A549 (cell line): ENCODE data around the gene KCNA4. TPM values are rescaled to one million over a fixed set of nuclear protein-coding genes. Genes with fewer than 3 reads are reported as not detected.

Experiments
- ATAC-seq, 2 experiments: fragments of 200-7000 bp in 1 of 2; fragments of >200 bp in 1 of 2; cut with Nextera tagmentation in 1 of 2; cut with Tn5 transposase in 1 of 2; 3 replicates each; pipeline versions ENCODE4 v1.8.0 to v1.9.1; 2018 to 2020; ENCODE audit warnings: mild to moderate bottlenecking in 1 of 2, moderate library complexity in 1 of 2
- CTCF ChIA-PET: fragments of 300-600 bp; sonication (Branson Sonifier 250); formaldehyde crosslinking; extraction: SDS; loops from one replicate; lab custom pipeline; 2021; ENCODE audit warnings: antibody characterized with exemption, inconsistent platforms; lab: Yijun Ruan, JAX
- POLR2A ChIA-PET: fragments of 350-600 bp; formaldehyde crosslinking; extraction: SDS; loops from one replicate; lab custom pipeline; 2021; ENCODE audit warnings: antibody characterized with exemption, inconsistent platforms; lab: Yijun Ruan, JAX
- DNase-seq, 2 experiments: peaks; one replicate each; pipeline versions ENCODE4 v3.0.0 to v3.0.0-alpha.2; 2011 to 2016; ENCODE audit warnings: low read depth in 1 of 2, low spot score in 1 of 2
- FAIRE-seq: peaks from 2 replicates; lab custom pipeline; 2011; peaks lifted over from hg19 to GRCh38; lab: Jason Lieb, UNC
- H3K27ac ChIP-seq, 2 experiments: fragments of >200 bp; sonication (Bioruptor Twin); formaldehyde crosslinking; 3 replicates each; pipeline ENCODE4 v1.5.1; 2016 to 2017
- H3K4me1 ChIP-seq: fragments of >200 bp; sonication (Bioruptor Twin); formaldehyde crosslinking; 3 replicates; pipeline ENCODE4 v1.6.1; 2016
- H3K4me2 ChIP-seq: fragments of >200 bp; sonication (Bioruptor Twin); formaldehyde crosslinking; 3 replicates; pipeline ENCODE4 v1.6.1; 2016
- H3K4me3 ChIP-seq: fragments of >200 bp; sonication (Bioruptor Twin); formaldehyde crosslinking; 3 replicates; pipeline ENCODE4 v1.5.1; 2016
- H3K9me3 ChIP-seq: fragments of >200 bp; sonication (Bioruptor Twin); formaldehyde crosslinking; 3 replicates; pipeline ENCODE4 v1.6.1; 2016
- CHD2 ChIP-seq: fragments of 150-350 bp; IDR thresholded peaks from 2 replicates; pipeline ENCODE4 v1.6.1; 2014; ENCODE audit warnings: low read length; ENCODE audit not compliant: partially characterized antibody
- CHD4 ChIP-seq: fragments of 200-600 bp; sonication (generic); IDR thresholded peaks from 2 replicates; pipeline ENCODE4 v1.6.1; 2016; ENCODE audit warnings: antibody characterized with exemption, mild to moderate bottlenecking, borderline replicate concordance
- CTCF ChIP-seq: fragments of >200 bp; sonication (Bioruptor Twin); formaldehyde crosslinking; IDR thresholded peaks from 3 replicates; pipeline ENCODE4 v1.5.1; 2016
- EHMT2 ChIP-seq: fragments of 200-600 bp; sonication (generic); IDR thresholded peaks from 2 replicates; pipeline ENCODE4 v1.6.1; 2016; ENCODE audit warnings: antibody characterized with exemption, low read depth, mild to moderate bottlenecking, moderate library complexity
- FOSB ChIP-seq: fragments of 250-450 bp; sonication (Bioruptor Pico); IDR thresholded peaks from 2 replicates; pipeline ENCODE4 v1.5.0; 2020; ENCODE audit warnings: mild to moderate bottlenecking, moderate library complexity
- HDAC2 ChIP-seq: fragments of 200-600 bp; sonication (generic); IDR thresholded peaks from 2 replicates; pipeline ENCODE4 v1.6.1; 2016
- HES2 ChIP-seq: fragments of >200 bp; sonication (Bioruptor Twin); formaldehyde crosslinking; IDR thresholded peaks from 2 replicates; pipeline ENCODE4 v1.6.1; 2016
- HEYL ChIP-seq: fragments of 250-450 bp; sonication (Bioruptor Pico); IDR thresholded peaks from 2 replicates; pipeline ENCODE4 v1.8.0; 2021; ENCODE audit warnings: mild to moderate bottlenecking, moderate library complexity
- HOXA7 ChIP-seq: fragments of 250-450 bp; sonication (Bioruptor Pico); IDR thresholded peaks from 2 replicates; pipeline ENCODE4 v1.5.0; 2020; ENCODE audit warnings: mild to moderate bottlenecking, moderate library complexity
- HOXB13 ChIP-seq: fragments of 250-450 bp; sonication (Bioruptor Pico); IDR thresholded peaks from 2 replicates; pipeline ENCODE4 v1.5.0; 2020; ENCODE audit warnings: low read depth, mild to moderate bottlenecking, moderate library complexity
- JUN ChIP-seq, 2 experiments: fragments of >200 bp; sonication (Bioruptor Twin); formaldehyde crosslinking; IDR thresholded peaks; 2 replicates in 1 of 2; 3 replicates in 1 of 2; pipeline ENCODE4 v1.6.1; 2016 to 2017
- JUNB ChIP-seq: fragments of >200 bp; sonication (Bioruptor Twin); formaldehyde crosslinking; IDR thresholded peaks from 2 replicates; pipeline ENCODE4 v1.6.1; 2016
- KDM5A ChIP-seq: fragments of 200-600 bp; sonication (generic); IDR thresholded peaks from 2 replicates; pipeline ENCODE4 v1.6.1; 2016; ENCODE audit warnings: antibody characterized with exemption, mild to moderate bottlenecking
- MAZ ChIP-seq: fragments of 150-350 bp; IDR thresholded peaks from 2 replicates; pipeline ENCODE4 v1.6.1; 2014; ENCODE audit warnings: antibody characterized with exemption, low read depth, low read length, borderline replicate concordance
- NPAS2 ChIP-seq: fragments of 250-450 bp; sonication (Bioruptor Pico); IDR thresholded peaks from 2 replicates; pipeline ENCODE4 v1.8.0; 2022; ENCODE audit warnings: mild to moderate bottlenecking, moderate library complexity, borderline replicate concordance
- NR3C1 ChIP-seq: fragments of >200 bp; sonication (Bioruptor Twin); formaldehyde crosslinking; IDR thresholded peaks from 3 replicates; pipeline ENCODE4 v1.6.1; 2017
- PHF8 ChIP-seq: fragments of 200-600 bp; sonication (generic); IDR thresholded peaks from 2 replicates; pipeline ENCODE4 v1.6.1; 2016; ENCODE audit warnings: low read depth, mild to moderate bottlenecking, antibody characterized with exemption, moderate library complexity, borderline replicate concordance
- POLR2A ChIP-seq: IDR thresholded peaks from 2 replicates; pipeline ENCODE4 v1.6.1; 2012; ENCODE audit warnings: mild to moderate bottlenecking, low read length
- RAD21 ChIP-seq, 2 experiments: fragments of >200 bp in 1 of 2; sonication (Bioruptor Twin) in 1 of 2; formaldehyde crosslinking in 1 of 2; IDR thresholded peaks in 1 of 2; conservative IDR thresholded peaks in 1 of 2; 2 replicates in 1 of 2; 3 replicates in 1 of 2; pipeline ENCODE4 v1.6.1; 2012 to 2018; ENCODE audit warnings: inconsistent platforms in 1 of 2
- RCOR1 ChIP-seq: fragments of 150-350 bp; IDR thresholded peaks from 2 replicates; pipeline ENCODE4 v1.6.1; 2014; ENCODE audit warnings: antibody characterized with exemption, low read length, low read depth
- REST ChIP-seq: fragments of 200-600 bp; sonication (generic); IDR thresholded peaks from 2 replicates; pipeline ENCODE4 v1.6.1; 2016; ENCODE audit warnings: antibody characterized with exemption, mild to moderate bottlenecking, moderate library complexity
- RFX5 ChIP-seq: fragments of 450-650 bp; IDR thresholded peaks from 2 replicates; pipeline ENCODE4 v1.7.1; 2014; ENCODE audit warnings: antibody characterized with exemption, mild to moderate bottlenecking, moderate library complexity
- RNF2 ChIP-seq: fragments of 200-600 bp; sonication (generic); IDR thresholded peaks from 2 replicates; pipeline ENCODE4 v1.6.1; 2016; ENCODE audit warnings: low read depth, mild to moderate bottlenecking, antibody characterized with exemption, moderate library complexity, borderline replicate concordance
- SMC3 ChIP-seq: fragments of >200 bp; sonication (Bioruptor Twin); formaldehyde crosslinking; IDR thresholded peaks from 3 replicates; pipeline ENCODE4 v1.6.1; 2018; ENCODE audit warnings: inconsistent platforms
- SREBF2 ChIP-seq: fragments of 450-650 bp; IDR thresholded peaks from 2 replicates; pipeline ENCODE4 v1.6.1; 2014; ENCODE audit warnings: mild to moderate bottlenecking, moderate library complexity
- WGBS: methylation state at CpG from one replicate; pipeline ENCODE4 v1.1.6; 2017; ENCODE audit errors: missing lambda C conversion rate; 5-methylcytosine and 5-hydroxymethylcytosine counted together
- polyA plus RNA-seq, 4 experiments: library from polyadenylated mRNA; depleted of rRNA in 3 of 4; stranded (reverse); fragments of >200 nt; fragmentation: RNase III in 1 of 4; extraction: RNeasy Plus Mini Kit Qiagen cat#74134 plus additional on column Dnase treatment in 1 of 4; gene quantifications; 2 replicates in 3 of 4; 3 replicates in 1 of 4; pipeline ENCODE4 v1.2.3, GENCODE V29; 2011 to 2017

The KCNA4 gene
- polyA plus RNA-seq, 2 of the 4 experiments (the other 2 are of a cell fraction) = not detected

- no peak for TF ChIP-seq KDM5A
- no peak for TF ChIP-seq CTCF
- TF ChIP-seq HOXB13 (CRISPR knock-in tag) = no peak
- no peak for TF ChIP-seq EHMT2
- no peak for TF ChIP-seq HOXA7
- TF ChIP-seq RCOR1 = no peak
- no peak for TF ChIP-seq RFX5
- TF ChIP-seq RAD21 (conservative IDR thresholded peaks at IDR 0.05 in 1 of 2, IDR thresholded peaks at IDR 0.05 in 1 of 2) = no peak
- no peak overlapping the region for H3K27ac ChIP-seq
- ChIA-PET CTCF (no interaction called here), POLR2A (no interaction called here)
- FAIRE-seq (no peak), ATAC-seq (no peak), DNase-seq (no peak)
- H3K4me3 ChIP-seq = no peak overlapping the region
- no peaks in the 10 kb centered on the region for H3K4me1 ChIP-seq
- H3K9me3 ChIP-seq = no peaks in the 10 kb centered on the region
- H3K4me2 ChIP-seq = no peak overlapping the region
- 38% methylated on average over 7 of the region's 15 CpGs for WGBS
Measured at GRCh38 chr11:30012346-30012745, 4.5 kb downstream of the KCNA4 start.

DNA sequence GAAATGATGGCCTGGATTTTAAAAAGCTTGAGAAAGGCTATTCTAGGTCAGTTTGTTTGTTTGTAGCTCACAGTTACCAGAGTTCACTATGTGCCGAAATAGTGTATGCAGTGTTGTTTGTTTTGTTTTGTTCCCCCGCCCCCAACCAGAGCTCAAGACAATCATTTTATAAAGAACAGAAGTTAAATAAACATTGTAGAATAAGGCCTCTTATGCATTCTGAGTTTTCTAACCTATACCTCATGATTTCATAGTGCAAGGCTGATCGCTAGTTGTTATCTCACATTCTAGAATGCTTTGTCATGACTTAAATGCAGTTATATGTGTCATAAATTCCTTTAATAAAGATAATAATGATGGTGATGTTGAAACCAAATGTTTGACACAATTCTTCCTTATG, 7.8 kb downstream of the KCNA4 start:
- no peak for ATAC-seq
- WGBS = 3% methylated on average over 3 of the region's 3 CpGs
- Histone ChIP-seq H3K9me3 (no peaks in the 10 kb centered on the region), H3K4me3 (no peak overlapping the region), H3K4me2 (no peak overlapping the region), H3K27ac (no peak overlapping the region), H3K4me1 (no peaks in the 10 kb centered on the region)
- ChIA-PET POLR2A (no interaction called here), CTCF (no interaction called here)
- no peak for DNase-seq
- no peak for FAIRE-seq
- TF ChIP-seq HDAC2 = no peak
- TF ChIP-seq RNF2 = no peak
- no peak for TF ChIP-seq CHD4
- no peak for TF ChIP-seq CHD2
- TF ChIP-seq JUN (IDR thresholded peaks at IDR 0.05) = no peak
- TF ChIP-seq HES2 = no peak
- no peak for TF ChIP-seq NPAS2
- TF ChIP-seq POLR2A = no peak
- TF ChIP-seq HEYL (CRISPR knock-in tag) = no peak
- no peak for TF ChIP-seq RCOR1
- no peak for TF ChIP-seq NR3C1
- no peak for TF ChIP-seq PHF8
- TF ChIP-seq SREBF2 = no peak
- no peak for TF ChIP-seq MAZ
- no peak for TF ChIP-seq REST
- TF ChIP-seq SMC3 = no peak
- TF ChIP-seq FOSB (CRISPR knock-in tag) = no peak
- TF ChIP-seq JUNB = no peak
